Muscle of arm (tissue), 12 donors: ENCODE measurements around the gene KCNK15. TPM values are rescaled to one million over a fixed set of nuclear protein-coding genes. Genes with fewer than 3 reads are reported as not detected.

Experiments used
- DNase-seq: peaks from one replicate; pipeline ENCODE4 v3.0.0-alpha.2; 2013
- polyA plus RNA-seq, 12 donors: library from polyadenylated mRNA; unstranded; fragments of 120-200 nt; gene quantifications; one replicate each; pipeline ENCODE4 v1.2.1, GENCODE V29; 2013; ENCODE audit not compliant: insufficient read length in 12 of 12

KCNK15 gene
- polyA plus RNA-seq, 12 donors = 0.07 to 0.32 (median 0.14) TPM; not detected in 4

DNA sequence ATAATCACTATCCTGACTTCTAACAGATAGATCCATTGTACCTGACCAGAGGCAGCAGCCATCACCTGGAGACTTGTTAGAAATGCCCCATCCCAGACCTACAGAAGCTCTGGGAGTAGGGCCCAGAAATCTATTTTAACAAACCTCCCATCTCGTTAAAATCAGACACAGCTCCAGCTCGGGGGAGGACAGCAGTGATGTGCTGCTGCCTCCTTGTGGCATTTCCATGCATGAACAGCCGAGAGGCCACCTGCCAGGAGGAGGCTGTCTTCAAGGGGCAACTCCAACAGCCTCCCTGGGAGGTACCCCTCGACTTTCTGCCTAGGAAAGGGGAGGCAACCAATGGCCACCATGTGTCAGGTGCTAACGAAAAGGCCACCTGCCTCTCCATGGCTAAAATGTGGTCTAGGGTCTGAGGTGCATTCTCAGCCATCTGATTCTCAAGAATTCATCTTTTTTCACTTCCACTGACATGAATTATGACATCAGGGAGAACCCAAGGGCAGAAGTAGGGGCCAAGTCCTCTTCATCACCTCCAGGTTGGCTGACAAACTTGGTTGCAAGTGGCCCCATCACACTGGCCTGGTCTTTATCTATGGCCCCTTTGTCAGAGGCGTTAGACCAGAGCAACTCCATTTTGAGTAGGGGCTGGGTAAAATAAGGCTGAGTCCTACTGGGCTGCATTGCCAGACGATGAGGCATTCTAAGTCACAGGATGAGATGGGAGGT lies 12.2 kb upstream of the KCNK15 start:
- peak; percentile 68 for DNase-seq

DNA sequence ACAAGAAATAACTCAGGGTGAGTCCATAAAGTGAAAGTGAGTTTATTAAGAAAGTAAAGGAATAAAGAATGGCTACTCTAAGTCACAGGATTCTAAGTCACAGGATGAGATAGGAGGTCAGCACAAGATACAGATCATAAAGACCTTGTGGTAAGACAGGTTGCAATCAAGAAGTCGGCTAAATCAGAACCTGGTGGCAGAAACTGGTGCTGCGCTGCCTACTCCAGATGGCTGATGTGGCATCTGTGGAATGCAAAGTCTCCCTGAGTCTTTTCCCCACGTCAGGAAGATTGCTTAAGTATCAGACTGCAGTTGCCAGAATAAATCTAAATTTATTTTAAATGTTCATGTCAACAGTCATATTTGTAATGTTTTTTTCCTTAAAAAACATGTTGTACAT lies 10.7 kb upstream of the KCNK15 start:
- DNase-seq = no peak

GRCh38 chr20:44735816-44736169 lies 9.9 kb upstream of the KCNK15 start:
- DNase-seq = no peak

DNA sequence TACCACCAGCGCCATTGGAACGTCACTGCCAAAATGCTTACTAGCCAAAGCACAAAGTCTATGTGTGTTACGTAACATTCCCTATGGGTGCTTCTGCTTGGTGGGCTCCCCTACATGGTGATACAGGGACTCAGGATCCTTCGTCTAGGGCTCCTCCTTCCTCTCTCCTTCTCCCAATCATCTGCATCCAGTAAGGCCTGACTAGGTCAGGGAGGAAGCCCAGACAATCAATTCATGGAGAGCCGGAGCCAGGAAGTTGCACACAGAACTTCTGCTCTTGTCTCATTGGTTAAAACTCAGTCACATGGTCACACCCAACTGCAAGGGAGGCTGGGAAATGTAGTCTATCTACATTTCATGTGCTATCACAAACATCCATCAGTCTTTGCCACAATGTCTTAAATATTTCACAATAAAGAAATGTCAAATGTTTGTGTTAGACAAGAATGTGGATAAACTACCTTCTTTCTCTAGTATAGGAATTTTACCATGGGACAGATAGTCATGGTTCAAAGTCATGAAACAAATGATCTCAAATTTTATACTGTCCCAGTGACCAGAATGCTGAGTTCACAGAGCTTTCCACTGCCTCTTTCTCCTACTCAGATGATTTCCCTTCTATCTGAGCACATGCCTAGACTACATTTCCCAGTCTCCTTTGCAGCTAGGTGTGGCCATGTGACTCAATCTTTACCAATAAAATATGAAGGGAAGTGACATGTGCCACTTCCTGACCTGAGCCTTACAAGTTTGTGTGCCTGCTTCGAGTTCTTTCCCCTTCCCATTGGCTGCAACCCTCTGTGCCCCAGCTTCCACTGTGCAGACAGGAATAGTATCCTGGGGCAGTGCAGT lies 9.3 kb upstream of the KCNK15 start:
- DNase-seq = peak; percentile 62

- no peak for DNase-seq
Observed at GRCh38 chr20:44737116-44737515, 8.5 kb upstream of the KCNK15 start.

DNA sequence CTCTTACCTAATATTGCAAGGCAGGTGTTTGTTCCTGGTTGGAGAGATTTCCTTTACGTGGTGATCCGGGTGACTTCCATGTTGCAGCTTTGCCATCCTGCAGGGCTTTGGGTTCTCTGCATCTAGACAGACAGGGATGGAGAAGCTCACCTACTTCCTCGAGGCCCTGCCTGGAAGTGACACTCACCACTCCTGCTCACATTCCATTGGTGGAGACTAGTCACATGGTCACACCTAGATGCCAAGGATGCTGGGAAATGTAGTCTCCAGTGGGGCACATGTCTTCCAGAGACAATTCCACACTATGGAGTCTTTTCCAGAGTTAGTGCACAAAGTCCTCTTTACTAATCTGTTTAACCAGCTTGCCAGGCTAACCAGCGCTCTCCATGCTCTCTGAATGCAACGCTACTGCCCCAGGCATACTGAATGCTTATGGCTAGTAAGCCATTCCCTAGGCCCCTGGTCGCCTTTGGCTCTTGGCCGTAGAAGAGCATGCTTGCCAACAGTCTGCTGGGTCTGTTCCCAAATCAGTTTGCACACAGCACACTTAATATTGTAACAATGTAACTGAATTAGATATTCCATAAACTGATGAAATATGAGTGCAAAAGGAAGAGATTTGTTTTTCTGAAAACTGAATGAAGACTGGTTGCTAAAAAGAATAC lies 6.7 kb upstream of the KCNK15 start:
- DNase-seq = peak; percentile 61

DNA sequence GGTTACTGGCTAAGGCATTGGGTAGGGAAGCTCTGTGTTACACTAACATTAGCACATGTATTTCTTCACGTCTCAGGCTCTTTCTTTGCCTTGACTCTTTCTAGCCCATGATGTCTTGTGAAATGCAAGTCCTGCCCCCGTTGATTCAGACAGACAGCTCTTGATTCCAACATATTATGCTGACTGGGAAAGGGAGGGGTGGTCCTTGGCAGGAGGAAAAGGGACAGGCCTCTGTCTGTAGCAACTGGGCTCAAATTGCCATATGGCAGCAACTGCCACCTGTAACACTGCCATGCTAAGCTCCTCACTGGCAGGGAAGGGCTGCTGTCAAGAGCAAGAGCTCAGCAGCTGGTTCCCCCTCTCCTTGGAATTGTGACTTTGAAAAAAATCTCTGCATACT lies 5.7 kb upstream of the KCNK15 start:
- peak; percentile 19 for DNase-seq

DNA sequence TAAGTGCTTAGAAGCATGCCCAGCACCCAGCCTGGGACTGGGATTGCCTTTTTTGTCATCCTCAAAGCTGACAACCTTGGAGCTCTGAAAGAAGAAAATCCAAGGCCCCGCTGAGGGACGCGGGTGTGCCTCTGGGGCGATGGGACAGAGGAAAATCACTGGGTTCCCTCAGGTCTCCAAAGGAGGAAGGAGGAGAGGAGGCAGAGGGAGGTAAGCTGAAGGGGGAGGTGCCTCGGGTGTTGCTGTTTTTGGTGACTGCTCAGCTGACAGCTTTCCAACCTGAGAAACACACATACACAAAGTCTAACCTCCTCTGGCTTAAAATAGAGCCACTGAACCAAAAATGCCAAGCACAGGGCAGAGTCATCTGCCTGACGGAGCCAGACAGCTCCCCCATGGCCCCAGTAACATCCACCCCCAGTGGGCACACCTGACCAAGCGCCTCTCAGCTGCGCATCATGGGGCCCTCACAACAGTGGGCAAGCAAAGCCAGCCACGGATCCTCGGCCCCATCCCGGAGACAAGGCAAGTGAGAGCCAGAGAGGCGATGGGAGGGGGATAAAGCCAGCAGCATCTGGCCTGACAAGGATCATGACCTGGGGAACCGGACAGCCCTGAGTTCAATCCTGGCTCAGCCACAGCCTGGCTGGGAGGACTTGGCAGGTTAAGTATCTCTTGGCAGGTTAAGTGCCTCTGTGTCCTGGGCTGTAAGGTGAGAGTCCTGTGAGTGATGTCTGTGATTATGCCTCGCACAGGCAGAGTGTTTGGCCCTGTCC lies 3.2 kb upstream of the KCNK15 start:
- DNase-seq = no peak

DNA sequence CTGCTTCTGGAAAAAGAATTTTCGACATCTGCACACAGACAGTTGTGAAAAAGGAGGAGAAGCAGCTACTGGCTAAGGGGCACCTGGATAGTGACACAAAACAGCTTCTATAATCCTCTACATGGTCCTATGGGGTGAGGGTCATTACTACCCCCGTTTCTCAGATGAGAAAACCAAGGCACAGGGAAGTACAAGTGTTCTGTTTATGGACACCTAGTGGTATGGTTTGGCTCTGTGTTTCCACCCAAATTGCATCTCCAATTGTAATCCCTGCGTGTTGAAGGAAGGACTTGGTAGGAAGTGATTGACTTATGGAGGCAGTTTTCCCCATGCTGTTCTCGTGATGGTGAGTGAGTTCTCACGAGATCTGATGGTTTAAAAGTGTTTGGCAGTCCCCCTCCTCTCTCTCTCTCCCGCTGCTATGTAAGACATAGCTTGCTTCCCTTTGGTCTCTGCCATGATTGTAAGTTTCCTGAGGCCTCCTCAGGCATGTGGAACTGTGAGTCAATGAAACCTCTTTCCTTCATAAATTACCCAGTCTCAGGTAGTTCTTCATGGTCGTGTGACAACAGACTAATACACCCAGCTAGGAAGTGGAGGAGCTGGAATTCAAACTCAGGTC lies 2.5 kb upstream of the KCNK15 start:
- no peak for DNase-seq

- no peak for DNase-seq
Observed at GRCh38 chr20:44743916-44744655, 1.6 kb upstream of the KCNK15 start.

- DNase-seq = no peak
Observed at GRCh38 chr20:44745122-44745597, 505 bp upstream of the KCNK15 start.

DNA sequence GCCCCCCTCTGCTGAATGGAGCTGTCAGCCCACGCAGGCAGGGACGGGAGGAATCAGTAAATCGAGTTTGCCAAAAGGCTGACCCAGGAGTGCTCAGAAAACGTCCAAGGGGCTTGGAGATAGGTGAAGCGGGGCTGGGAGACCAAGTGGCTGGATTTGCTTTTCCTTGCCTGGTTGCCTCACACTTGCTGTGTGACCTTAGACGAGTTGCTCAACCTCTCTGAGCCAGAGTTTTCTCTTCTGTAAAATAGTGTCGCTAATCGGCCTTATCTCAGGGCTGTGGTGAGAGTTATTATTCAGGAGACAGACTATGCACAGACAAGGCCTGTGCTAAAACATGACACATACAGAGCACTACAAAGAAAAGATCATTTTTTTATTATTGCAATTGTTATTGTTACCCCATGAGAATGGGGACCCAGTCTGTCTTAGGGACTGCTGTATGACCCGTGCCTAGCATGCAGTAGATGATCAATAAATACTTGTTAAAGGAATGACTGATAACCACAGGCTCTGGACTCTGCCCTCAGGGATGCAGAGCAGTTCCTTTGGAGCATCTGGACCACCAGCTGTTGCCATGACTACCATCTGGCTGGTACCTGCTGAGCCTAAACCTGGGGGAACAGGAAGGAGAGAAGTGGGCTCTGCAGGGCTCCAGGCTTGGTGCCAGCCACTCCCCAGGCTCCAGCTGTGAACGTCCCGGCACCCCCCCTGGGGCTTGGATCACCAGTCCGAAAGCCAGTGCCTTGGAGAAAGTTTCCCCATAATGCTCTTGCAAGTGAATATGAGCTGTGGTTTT lies 901 bp downstream of the KCNK15 start:
- no peak for DNase-seq

- peak; percentile 65 for DNase-seq
Observed at GRCh38 chr20:44747166-44748004, 1.7 kb downstream of the KCNK15 start.

GRCh38 chr20:44748005-44748370 lies 2.3 kb downstream of the KCNK15 start:
- DNase-seq = peak; percentile 39

- no peak for DNase-seq
Observed at GRCh38 chr20:44750081-44750805, 4.6 kb downstream of the KCNK15 start.

DNA sequence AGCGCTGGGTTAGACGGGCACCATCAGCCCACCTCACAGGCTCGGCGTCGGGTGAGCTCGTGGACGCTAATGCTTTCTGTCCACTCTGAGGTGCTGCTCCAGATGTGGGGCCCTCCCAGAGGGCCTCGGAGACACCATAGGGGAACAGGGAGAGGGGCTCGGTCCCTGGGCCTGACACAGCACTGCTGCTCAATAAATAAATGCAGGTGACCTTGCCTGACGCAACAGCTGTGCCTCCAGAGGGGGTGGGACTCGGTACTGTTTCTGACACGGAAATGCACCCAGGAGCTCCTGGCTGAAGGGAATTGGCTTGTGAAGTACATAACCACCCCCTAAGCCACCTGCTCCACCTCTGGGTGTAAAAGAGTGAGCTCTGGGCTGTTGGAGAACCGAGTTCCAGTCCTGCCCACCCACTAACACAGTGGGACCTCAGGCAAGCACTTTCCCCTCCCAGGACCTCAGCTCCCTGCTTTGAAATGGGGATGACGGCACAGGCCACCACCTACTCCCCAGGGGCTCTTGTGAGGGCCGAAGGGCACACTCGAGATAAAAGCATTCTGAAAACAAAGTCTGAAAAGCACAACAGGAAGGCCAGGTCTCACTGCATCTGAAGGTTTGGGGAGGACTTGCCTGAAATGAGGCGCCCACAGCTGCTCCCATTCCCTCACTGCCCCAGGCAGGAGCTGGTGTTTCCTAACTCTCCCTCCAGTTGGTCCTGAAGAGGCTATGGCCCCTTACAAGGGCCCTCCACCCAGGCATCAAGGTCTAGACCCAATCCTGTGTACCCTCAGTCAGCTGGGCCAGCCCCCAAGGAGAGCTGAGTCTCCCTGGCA lies 6.7 kb downstream of the KCNK15 start:
- no peak for DNase-seq

DNA sequence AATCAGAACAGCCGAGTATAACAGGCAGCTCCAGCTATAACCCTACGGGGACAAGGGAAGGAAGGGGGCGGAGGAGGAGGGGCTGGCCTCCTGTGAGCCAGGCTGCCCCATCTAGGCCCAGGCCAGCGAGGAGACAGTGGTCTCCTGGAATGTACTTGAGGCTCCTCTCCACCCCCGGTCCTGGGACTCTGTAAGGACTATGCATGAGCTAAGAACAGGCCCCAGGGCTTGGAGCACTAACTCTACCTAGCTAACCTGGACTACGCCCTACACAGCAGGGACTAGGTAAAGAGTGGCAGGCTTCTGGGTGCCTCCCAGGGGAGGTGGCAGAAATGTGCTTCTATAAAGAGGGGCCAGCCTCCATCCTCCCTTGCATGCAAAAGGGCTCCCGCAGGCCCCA lies 8.9 kb downstream of the KCNK15 start:
- no peak for DNase-seq
